Brain microvascular endothelial cell (primary cell): Measurements from ENCODE around the gene PEF1.

Experiments
- DNase-seq: peaks from one replicate; pipeline ENCODE4 v3.0.0-alpha.2; 2020
- H3K27ac ChIP-seq: fragments of 250-450 bp; sonication (Bioruptor Pico); 2 replicates; pipeline ENCODE4 v1.5.1; 2020; ENCODE audit warnings: mild to moderate bottlenecking, moderate library complexity
- H3K27me3 ChIP-seq: fragments of 250-450 bp; sonication (Bioruptor Pico); replicated peaks from 2 replicates; pipeline ENCODE4 v1.5.1; 2020; ENCODE audit warnings: mild to moderate bottlenecking
- H3K36me3 ChIP-seq: fragments of 250-450 bp; sonication (Bioruptor Pico); replicated peaks from 2 replicates; pipeline ENCODE4 v1.5.1; 2020; ENCODE audit warnings: mild to moderate bottlenecking
- H3K4me3 ChIP-seq: 2 replicates; pipeline ENCODE4 v1.5.1; 2011; ENCODE audit warnings: low read depth, mild to moderate bottlenecking, control low read depth, low read length, moderate library complexity
- in situ Hi-C: cut with HindIII; loops from 2 replicates; pipeline ENCODE4 v1.10.0; 2017; ENCODE audit warnings: low sequenced_read_pairs, low pct_ligation_motif_present
- TF ChIP-seq, protein P1 (sequence below): IDR thresholded peaks from 2 replicates; pipeline ENCODE4 v1.5.1; 2011; ENCODE audit warnings: low read depth, mild to moderate bottlenecking, moderate library complexity, low read length, control low read depth, inconsistent platforms; ENCODE audit errors: missing control alignments

PEF1 gene

GRCh38 chr1:31583995-31584868, 60.4 kb downstream of the PEF1 start:
- in situ Hi-C loops: no loop called here
- Histone ChIP-seq H3K4me3 (no peak overlapping the region), H3K27ac (no peak overlapping the region), H3K36me3 (peaks cover 8% of the 10 kb centered on the region), H3K27me3 (no peaks in the 10 kb centered on the region)
- TF ChIP-seq, protein P1, sequence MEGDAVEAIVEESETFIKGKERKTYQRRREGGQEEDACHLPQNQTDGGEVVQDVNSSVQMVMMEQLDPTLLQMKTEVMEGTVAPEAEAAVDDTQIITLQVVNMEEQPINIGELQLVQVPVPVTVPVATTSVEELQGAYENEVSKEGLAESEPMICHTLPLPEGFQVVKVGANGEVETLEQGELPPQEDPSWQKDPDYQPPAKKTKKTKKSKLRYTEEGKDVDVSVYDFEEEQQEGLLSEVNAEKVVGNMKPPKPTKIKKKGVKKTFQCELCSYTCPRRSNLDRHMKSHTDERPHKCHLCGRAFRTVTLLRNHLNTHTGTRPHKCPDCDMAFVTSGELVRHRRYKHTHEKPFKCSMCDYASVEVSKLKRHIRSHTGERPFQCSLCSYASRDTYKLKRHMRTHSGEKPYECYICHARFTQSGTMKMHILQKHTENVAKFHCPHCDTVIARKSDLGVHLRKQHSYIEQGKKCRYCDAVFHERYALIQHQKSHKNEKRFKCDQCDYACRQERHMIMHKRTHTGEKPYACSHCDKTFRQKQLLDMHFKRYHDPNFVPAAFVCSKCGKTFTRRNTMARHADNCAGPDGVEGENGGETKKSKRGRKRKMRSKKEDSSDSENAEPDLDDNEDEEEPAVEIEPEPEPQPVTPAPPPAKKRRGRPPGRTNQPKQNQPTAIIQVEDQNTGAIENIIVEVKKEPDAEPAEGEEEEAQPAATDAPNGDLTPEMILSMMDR: no peak
- DNase-seq: peak; percentile 66

DNA sequence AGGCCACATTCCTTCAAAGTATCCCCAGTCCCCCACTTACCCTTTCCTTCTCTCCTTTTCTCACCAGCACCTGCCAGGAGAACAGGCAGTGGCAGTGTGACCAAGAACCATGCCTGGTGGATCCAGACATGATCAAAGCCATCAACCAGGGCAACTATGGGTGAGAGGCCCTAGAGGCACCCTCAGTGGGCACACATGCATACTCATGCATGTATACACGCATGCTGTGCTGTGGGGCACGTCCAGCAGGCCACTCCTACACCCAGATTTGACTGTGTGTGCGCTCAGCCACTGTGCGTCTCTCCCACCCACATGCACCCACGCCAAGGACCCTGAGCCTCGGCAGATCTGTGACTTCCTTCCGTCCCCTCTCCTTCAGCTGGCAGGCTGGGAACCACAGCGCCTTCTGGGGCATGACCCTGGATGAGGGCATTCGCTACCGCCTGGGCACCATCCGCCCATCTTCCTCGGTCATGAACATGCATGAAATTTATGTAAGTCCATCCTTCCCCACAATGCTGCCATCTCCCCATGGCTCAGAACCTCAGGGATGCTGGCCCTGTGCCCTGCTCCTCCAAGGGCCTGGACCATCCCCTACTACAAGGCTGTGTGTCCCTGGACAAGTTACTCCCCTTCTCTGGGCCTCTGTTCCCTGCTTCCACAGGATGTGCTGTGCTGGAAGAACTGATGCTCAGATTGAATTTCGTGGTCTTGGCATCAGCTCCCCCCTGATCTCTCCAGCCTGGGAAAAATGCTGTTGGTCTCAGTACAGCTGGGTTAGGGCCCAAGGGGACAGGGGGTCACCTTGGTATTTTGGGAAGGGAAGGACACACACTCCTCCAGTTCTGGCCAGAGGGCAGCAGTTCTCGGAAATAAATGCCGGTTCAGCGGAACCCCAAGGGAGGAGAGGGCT, 61.3 kb downstream of the PEF1 start:
- TF ChIP-seq, protein P1: no peak
- in situ Hi-C loops: no loop called here
- no peaks in the 10 kb centered on the region for H3K27me3 ChIP-seq
- no peak for DNase-seq
- H3K4me3 ChIP-seq: no peak overlapping the region
- H3K27ac ChIP-seq: no peak overlapping the region
- H3K36me3 ChIP-seq: peaks cover 8% of the 10 kb centered on the region

DNA sequence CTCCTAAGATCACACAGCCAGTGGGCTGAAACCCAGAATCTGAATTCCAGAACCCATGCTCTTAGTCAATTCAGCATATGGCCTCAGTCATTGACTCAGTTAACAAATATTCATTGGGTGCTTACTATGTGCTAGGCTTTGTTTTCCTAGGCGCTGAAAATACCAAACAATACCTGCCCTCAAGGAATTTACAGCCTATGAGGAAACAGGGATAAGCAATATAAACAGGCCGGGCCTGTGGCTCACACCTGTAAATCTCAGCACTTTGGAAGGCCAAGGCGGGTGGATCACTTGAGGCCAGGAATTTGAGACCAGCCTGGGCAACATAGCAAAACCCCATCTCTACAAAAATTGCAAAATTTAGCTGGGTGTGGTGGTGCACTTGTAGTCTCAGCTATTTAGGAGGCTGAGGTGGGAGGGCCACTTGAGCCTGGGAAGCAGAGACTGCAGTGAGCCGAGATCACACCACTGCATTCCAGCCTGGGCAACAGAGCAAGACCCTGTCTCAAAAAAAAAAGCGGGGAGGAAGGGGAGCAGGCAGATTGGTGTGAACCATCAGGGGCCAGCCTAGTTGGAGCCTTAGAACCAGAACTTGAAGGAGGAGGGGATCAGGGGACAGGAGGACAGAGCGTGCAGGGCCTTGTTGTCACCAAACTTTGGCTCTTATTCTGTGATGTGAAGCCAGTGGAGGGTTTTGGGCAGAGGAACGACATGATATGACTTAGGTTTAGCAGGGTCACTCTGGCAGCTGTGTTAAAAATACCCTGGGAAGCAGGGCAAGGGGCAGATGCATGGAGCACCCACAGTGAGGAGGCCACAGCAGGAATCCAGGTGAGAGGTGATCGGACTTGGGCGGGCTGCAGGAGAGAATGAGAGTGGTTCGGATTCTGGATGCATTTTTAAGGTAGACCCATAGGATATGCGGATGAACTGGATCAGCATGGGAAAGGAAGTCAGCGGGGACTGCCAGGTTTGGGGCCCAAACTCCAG, 62.6 kb downstream of the PEF1 start:
- H3K27me3 ChIP-seq: no peaks in the 10 kb centered on the region
- in situ Hi-C loops: no loop called here
- TF ChIP-seq, protein P1: no peak
- H3K27ac ChIP-seq: no peak overlapping the region
- no peak overlapping the region for H3K4me3 ChIP-seq
- no peak for DNase-seq
- peaks cover 8% of the 10 kb centered on the region for H3K36me3 ChIP-seq

DNA sequence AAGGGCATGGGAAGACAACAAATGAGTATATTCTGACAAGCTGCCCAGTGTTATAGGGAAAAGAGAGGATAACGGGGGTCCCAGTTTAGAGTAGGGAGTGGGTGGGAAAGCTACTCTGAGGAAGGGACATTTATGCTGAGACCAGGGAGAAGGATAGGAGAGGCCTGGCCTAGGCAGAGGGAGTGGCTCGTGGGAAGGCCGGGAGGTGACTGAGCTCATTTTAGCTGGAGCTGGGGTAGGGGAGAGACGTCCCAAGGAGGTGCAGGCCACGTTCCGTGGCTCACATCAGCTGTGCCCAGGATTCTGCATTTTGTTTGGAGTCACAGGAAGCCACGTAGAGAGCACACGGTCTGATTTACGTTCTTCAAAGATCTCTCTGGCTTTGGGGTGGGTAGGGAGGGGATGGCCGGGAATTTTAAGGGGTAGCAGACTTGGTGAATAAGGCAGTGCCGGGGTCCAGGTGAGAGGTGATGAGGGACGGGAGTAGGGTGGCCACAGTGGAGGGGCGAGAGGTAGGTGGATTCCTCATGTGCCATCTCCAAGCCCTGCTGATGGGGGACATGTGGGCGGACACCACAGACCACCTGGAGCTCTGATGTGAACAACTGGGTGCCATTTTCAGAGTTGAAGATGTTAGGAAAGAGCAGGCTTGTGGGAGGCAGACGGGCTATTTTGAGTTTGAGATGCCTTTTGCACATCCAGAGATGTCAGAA, 63.6 kb downstream of the PEF1 start:
- Histone ChIP-seq H3K27ac (no peak overlapping the region), H3K27me3 (no peaks in the 10 kb centered on the region), H3K36me3 (peaks cover 8% of the 10 kb centered on the region), H3K4me3 (no peak overlapping the region)
- TF ChIP-seq, protein P1: no peak
- DNase-seq: no peak
- in situ Hi-C loops: no loop called here

- Histone ChIP-seq H3K36me3 (peaks cover 6% of the 10 kb centered on the region), H3K27me3 (no peaks in the 10 kb centered on the region), H3K27ac (no peak overlapping the region), H3K4me3 (no peak overlapping the region)
- in situ Hi-C loops: no loop called here
- DNase-seq: no peak
- TF ChIP-seq, protein P1: no peak
Observed at GRCh38 chr1:31580513-31580870, 64.2 kb downstream of the PEF1 start.
